Inflammatory macrophage treated with lipopolysaccharide for 4 hours (primary cell): Measurements from ENCODE around the gene TNFRSF19.

Experiments used
- DNase-seq: peaks from one replicate; pipeline ENCODE4 v3.0.0-alpha.2; 2020

Gene TNFRSF19

DNA sequence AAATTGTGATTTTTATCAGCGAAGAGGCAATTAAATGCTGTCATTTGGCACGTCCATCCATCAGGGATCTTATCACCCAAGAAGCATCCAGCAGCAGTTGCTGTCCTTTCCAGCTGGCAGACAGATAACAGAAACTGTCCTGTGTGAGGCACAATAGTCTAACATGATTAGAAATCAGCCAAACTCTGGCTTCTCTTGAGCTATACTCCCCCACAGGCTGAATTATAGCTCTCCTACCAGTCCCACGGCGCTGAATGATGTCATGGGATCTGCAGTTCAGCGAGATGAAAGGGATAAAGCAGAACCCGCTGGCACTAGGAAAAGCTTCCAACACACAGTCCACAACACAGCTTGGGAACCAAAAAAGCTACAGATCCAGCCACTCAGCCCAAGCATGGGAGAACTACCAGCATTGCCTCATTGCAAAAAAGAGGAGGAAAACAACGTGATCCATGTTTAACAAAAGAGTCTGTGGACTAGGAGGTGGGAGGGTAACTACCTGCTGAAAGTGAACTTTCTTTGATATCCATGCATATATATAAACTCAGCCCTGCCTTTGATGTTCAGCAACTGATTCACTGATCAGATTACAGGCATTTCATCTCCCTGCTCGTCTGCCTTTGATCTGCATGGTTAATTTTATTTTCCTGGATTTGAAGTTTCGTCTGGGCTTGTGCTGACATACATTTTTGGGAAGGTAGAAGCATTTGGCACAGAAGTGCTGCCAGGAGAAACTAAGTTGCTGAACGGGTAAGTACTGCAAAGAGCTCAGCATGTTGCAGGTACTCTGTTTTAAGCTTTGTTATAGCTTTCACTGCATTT, at the start of gene TNFRSF19:
Gene TNFRSF19 (plus strand): TSS at position 314 of the 822 bp plus-strand sequence. CDS start 19,772 bp downstream, outside the sequence.
- no peak for DNase-seq

DNA sequence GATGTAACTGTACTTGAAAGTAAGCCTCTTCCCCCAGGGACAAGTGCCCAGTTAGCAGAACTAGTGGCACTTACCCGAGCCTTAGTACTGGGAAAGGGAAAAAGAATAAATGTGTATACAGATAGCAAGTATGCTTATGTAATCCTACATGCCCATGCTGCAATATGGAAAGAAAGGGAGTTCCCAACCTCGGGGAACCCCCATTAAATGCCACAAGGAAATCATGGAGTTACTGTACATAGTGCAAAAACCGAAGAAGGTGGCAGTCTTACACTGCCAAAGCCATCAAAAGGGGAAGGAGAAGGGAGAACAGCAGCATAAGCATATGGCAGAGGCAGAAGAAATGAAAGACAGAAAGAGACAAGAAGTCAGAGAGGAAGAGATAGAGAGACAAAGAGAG, 40.3 kb upstream of the TNFRSF19 start:
- DNase-seq: peak; percentile 37

- no peak for DNase-seq
Observed at GRCh38 chr13:23531446-23531845, 38.8 kb upstream of the TNFRSF19 start.

DNA sequence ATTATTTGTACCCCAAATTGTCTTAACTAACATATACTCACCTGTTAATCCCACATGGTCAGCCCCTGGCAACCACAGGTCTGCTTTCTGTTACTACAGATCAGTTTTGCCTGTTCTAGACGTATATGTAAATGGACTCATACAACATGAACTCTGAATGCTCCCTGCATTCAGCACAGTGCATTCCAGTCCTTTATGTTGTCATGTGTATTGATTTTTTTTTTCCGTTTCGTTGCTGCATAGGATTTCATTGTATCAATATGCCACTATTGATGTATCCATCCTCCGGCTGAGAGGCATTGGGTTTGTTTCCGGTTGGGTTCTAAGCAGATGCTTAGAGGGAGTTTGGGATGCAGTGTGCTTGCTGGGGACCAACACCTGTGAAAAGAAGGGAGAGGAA, 36.1 kb upstream of the TNFRSF19 start:
- no peak for DNase-seq

DNA sequence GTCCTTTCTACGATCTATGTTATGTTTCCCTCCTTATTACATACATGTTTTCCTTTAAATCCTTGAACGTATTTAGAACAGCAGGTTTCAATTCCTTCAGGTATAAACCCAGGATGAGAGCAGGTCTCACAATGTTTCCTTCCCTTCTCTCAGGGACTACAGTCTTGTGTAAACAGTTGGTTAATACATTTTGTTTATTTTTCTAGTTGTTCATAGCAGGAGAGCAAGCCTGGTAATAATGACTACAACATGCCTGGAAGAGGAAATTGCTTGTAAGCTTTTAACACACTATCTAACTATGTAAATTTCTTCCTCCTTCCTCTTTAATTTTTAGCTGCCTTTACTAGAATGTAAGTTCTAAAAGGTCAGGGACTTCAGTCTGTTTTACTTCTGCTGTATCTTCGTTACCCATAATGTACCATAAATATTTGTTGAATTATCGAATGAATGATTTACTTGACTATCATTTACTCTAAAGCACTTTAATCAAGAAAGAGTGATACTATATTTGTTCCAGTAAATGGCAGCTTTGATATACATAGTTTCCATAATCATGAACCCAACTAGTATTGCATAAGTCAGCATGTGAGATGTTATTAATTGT, 28.9 kb upstream of the TNFRSF19 start:
- no peak for DNase-seq

DNA sequence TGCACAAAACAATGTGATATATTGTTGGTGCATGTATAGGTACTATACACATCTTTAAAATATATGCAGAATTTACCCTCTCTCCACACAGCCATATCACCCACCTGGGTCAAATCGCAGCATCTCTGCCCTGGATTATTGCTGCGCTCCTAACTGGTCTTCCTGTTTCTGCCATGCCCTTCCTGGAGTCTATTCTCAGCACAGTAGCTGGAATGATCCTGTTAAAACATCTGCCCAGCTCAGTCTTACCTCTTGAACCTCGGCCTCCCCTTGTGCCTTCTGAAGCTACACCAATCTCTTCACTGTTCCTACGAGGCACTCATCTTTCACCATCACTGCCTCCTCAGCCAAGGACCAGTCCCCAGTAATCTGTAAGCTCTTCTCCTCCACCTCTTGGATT, 25.5 kb upstream of the TNFRSF19 start:
- DNase-seq: no peak

DNA sequence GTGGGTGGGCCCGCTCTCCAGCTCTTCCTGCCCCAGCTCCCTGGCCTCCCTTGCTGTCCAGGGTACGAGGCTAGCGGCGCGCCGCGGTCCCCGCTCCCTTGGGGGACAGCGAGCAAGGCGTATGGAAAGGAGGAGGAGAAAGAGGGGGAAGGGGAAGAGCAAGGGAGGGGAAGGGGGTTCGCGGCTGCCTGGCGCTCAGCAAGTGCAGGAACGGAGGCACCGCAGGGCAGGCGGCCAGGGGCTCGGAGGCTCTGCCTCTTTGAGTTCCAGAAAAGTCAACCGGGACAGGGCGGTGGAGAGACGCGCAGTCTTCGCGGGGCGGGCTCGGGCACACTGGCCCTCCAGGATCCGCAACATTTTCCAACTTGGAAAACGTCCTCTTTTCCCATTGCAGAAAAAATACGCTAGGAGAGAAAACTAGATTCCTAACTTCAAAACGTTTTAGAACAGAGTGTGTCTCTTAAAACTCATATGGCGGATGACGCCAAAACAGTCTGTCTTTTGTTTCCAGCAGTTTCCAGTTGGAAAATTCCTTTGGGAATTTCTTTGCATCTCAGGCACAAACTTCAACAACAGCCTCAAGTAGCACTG, 23.1 kb upstream of the TNFRSF19 start:
- DNase-seq: no peak

GRCh38 chr13:23549724-23550123, 20.5 kb upstream of the TNFRSF19 start:
- DNase-seq: no peak

DNA sequence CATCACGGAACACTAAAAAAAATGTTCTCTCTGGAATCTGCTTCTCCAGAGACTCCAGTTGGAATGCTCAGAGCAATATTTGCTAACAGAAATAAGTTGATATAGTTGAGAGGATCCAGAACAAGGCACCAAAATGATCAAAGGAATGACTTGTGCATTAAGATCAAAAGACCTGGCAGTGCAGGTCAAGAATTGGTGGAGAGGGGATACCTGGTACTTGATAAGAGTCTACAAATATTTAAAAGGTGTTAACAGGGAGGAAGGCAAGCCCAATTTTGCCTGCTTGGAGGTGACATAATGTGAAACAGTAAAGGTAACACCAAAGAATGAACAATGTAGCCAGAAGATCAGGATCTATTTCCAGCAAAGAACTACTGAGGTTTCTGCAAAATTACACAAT, 20.0 kb upstream of the TNFRSF19 start:
- no peak for DNase-seq

GRCh38 chr13:23551213-23552008, 18.8 kb upstream of the TNFRSF19 start:
- DNase-seq: no peak

DNA sequence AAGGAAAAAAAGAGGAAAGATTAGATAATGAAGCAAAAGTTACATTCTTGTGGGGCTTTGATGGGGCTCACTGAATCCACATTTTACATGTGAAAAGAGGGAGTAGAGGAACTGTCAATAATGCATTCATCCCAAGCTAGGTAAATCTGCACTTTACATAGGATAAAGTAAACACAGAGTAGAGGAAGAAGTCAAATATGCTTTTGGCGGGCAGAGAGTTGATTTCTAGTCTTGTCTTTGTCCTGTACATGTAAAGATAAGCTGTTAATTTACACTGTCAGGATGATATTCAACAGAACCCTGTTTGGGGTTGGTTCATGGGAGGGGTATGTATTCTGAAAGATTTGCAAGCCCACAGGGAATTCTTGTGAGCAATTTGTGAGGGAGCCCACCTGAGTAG, 18.0 kb upstream of the TNFRSF19 start:
- DNase-seq: no peak

- DNase-seq: no peak
Observed at GRCh38 chr13:23552661-23553060, 17.6 kb upstream of the TNFRSF19 start.

DNA sequence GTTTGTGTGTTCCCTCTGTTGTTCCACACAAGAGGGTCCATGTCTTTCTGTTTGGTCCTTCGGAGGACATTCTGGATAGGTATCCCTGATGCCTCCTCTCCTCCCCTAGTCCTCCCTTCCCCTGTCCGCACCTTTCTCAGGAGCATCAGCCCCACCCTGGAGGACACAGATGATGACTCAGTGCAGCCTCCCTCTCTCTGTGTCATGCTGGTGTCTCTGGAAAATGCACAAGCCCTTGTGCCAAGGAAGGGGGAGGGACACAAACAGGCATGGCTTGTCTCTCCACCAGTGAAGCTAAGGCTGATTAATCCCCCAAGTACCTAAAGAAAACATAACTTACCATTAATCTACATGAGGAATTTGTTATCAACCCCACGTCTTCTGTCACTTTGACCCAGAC, 16.2 kb upstream of the TNFRSF19 start:
- DNase-seq: no peak

GRCh38 chr13:23557043-23557442, 13.2 kb upstream of the TNFRSF19 start:
- DNase-seq: no peak

GRCh38 chr13:23557733-23558132, 12.5 kb upstream of the TNFRSF19 start:
- DNase-seq: no peak

DNA sequence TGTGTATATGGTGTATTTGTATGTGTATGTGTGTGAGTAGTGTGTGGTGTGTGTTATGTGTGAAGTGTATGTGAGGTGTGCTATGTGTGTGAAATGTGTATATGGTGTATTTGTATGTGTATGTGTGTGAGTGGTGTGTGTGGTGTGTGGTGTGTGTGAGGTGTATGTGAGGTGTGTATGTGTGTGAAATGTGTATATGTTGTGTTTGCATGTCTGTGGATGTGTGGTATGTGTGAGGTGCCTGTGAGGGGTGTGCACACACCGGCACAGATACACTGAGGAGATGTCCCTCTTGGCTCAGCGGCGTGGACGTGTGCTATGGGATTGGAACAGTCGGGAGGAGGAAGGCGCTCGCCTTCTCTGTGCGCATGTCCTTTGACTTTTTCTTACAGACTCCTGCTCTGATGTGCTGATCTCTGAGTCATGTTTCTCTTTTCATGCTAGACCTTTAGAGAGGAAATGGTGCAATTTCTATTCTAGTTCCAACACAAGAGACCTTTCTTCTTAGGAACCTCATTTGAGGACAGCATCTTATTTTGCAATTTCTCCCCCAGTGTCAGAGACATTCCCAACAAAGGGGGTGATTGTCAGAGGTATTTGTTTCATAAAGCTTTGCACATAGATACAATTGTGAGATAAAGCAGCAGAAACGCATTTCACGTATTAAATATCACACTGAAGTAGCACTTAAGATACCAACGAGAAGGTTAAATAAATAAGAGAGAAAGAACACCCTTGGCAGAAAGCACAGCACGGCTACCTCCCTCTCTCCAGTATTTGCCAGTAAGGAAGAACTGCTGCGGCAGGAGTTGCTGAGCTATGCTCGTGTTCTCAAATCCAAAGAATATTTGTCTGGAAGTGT, 11.3 kb upstream of the TNFRSF19 start:
- peak; percentile 82 for DNase-seq

DNA sequence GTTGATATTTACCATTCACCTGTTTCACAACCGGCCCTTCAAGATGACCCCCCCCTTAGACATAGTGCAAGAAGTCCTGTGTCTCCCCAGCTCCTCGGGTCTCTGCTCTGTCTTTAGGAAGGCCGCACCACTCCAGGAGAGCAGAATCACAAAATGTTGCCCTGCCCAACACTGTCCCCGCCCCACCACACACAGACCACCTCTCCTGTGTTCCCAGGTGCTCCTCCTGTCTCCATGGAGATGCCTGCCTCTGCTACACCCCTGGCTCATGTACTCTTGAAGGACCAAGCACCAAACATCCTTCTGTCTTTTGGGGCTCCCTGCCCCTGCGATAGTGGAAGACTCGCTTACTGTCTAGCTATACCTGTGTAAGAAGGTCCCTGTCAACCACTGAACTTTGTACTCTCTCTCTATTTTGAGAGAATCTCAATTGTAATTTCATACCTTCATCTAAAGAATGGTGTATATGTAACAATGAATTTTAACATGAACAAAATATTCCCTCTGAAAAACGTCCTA, 9.6 kb upstream of the TNFRSF19 start:
- no peak for DNase-seq

DNA sequence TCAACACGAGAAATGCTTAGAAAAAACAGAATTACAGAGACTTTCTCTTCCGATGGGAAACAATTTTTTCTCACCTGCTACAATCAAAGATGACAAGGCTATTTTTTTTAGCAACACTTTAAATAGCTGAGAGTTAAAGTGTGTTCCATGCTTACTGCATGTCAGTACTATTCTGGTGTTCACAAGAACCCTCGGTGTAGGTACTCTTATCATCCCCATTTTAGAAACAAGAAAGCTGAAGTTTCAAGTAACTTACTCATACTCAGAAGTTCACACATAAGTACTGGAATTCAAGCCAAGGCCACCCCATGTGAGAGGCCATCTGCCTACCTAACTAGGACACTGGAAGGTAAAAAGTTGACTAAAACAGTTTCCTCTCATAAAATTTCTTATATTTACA, 9.0 kb upstream of the TNFRSF19 start:
- no peak for DNase-seq

- no peak for DNase-seq
Observed at GRCh38 chr13:23563085-23563845, 6.9 kb upstream of the TNFRSF19 start.

- no peak for DNase-seq
Observed at GRCh38 chr13:23567906-23568460, 2.2 kb upstream of the TNFRSF19 start.

DNA sequence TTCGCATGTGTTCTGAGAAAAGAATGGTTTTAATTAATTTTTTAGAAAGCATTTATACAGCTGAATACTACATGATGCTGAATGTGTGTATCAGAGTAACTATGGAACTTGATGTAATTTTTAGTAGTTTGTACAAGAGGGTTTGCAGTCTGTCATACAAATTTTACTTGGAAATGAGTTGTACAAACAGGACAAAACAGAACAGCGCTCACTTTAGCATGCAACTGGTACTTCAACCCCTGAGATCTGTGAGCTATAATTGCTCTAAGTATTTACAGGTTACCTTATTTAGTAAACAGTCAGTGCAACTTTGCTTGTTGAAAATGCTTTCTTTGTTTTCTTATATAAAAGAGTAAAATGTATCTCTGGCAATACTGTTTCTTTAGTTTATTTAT, 706 bp downstream of the TNFRSF19 start:
- DNase-seq: no peak
